HG03097 (cell line): ENCODE data around the gene ROR2.

Source experiments
- ATAC-seq: cut with Tn5 transposase; IDR thresholded peaks from one replicate; pipeline ENCODE4 v1.9.1; 2021; ENCODE audit not compliant: unreplicated experiment, low FRiP score

Gene ROR2

GRCh38 chr9:91884153-91884552, 65.9 kb downstream of the ROR2 start:
- no peak for ATAC-seq

GRCh38 chr9:91883503-91883902, 66.5 kb downstream of the ROR2 start:
- no peak for ATAC-seq

DNA sequence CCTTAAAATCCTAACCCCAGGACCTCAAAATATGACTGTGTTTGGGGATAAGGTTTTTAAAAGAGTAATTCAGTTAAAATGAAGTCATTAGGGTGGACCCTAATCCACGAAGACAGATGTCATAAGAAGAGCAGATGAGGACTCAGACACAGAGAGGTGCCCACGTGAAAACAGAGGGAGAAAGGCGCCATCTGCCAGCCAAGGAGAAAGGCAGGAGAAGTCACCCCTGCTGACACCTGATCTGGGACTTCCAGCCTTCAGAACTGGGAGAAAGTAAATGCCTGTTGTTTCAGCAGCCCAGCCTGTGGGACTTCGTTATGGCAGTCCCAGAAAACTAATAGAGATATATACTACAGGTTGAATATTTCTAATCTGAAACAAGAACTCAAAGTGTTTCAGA, 67.4 kb downstream of the ROR2 start:
- ATAC-seq, result no peak

DNA sequence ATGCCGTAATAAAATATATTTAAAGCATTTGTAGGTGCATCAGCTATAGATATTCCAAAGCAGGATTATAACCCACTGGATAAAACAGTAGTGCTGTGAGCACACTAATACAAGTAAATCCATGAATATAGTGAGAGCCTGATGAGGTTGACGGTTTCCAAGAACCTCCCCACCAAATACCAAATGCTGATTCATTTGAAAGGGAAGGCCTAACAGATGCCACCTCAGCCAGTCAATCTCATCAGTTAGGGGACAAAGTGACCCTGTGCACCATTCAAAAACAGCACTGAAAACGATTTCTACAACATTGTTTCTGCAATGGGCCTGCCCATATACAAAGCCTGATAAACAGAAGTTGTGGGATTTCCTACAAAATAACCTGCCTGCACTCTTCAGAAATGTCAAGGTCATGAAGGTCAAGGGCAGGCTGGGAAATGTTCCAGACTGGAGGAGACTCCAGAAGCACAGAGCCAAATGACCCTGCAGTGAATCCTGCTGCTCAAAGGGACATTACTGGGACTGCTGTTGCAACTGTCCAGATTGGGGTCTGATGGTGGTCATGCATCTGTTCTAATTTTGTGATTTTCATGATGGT, 69.6 kb downstream of the ROR2 start:
- no peak for ATAC-seq

- ATAC-seq, result no peak
Measured at GRCh38 chr9:91879231-91879630, 70.8 kb downstream of the ROR2 start.

DNA sequence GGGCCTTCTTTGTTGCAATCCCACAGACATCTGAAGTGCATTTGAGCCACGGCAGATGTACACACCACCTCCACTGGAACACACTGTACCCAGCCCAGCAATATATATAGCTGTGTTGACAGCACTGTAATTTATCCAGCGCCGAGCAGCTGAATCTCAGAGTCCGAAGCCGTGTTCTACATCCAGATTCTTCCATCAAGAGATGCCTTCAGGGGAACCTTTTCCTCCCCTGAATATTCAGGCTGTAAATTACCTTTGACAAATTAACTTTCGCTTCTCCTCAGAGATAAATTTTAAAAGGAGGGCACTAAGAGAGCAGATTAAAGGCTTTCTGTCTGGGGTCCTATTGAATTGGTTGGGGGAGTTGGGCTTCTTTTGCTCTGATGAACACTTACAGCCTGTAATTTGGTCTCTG, 76.4 kb downstream of the ROR2 start:
- ATAC-seq, result no peak

DNA sequence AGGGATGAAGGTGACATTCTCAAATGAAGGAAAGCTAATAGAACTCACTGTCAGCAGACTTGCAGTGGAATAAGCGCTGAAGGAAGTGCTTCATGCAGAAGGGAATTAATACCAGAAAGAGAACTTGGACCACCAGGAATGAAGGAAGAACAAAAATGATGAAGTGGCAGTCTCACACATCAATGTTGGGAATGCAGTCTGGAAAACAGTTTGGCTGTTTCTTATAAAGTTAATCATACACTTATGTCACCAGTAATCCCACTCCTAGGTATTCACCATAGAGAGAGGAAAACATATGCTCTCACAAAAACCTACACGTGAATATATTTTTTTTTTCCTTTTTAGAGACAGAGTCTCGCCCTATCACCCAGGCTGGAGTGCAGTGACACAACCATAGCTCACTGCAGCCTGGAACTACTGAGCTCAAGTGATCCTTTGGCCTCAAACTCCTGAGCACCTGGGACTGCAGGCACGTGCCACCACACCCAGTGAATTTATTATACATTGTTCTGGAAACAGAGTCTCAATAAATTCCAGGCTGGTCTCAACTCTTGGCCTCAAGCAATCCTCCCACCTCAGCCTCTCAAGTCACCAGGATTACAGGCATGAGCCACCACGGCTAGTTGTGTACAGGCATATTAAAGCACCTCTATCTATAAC, 81.2 kb downstream of the ROR2 start:
- no peak for ATAC-seq

DNA sequence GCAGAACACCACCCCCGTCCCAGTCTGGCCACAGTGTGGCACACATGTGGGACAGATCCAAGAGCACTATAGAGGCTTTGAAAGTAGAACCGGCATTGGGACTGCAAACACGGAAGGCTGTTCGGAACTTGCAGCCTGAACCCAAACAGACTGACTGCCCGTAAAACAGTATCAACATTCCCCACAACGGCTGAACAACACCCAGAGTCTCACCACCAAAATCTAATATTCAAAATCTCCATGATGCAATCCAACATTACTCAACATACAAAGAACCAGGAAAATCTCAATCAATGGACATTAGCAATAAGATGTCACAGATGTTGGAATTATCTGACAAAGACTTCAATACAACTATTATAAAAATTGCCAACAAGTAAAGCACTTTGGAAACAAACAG, 82.3 kb downstream of the ROR2 start:
- ATAC-seq, result no peak

DNA sequence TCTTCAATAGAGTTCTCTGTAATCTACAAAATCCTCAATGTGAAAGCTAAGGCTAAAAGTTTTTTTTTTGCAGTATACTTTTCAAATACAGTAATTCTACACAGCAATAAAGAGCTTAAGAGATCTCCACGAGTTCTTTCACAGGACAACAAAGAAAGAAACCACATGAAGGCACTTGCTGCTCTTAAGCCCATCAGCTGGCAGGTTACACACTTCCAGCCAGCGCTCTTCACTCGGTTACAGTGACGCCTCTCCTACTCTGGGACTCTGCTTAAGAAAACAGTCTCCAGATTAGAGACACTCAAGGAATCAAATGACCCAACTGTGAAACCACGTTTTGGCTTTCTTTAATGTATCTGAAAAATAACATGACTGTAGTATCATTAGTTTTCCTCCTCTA, 85.0 kb downstream of the ROR2 start:
- ATAC-seq, result no peak

- ATAC-seq, result no peak
Measured at GRCh38 chr9:91864380-91864779, 85.6 kb downstream of the ROR2 start.

DNA sequence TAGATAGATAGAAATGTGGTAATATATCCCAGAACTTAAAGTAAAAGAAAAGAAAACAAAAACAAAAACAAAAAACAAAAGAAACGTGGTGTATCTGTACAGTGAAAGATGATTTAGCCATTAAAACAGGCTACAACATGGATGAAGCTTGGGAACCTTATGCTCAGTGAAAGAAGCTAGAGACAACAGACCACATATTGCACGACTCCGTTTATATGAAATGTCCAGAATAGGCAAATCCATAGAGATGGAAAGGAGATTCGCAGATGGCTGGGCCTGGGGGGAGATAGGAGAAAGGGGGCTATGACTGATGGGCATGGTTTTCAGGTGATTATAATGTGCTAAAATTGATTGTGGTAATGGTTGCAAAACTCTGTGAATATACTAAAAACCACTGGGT, 86.6 kb downstream of the ROR2 start:
- no peak for ATAC-seq

DNA sequence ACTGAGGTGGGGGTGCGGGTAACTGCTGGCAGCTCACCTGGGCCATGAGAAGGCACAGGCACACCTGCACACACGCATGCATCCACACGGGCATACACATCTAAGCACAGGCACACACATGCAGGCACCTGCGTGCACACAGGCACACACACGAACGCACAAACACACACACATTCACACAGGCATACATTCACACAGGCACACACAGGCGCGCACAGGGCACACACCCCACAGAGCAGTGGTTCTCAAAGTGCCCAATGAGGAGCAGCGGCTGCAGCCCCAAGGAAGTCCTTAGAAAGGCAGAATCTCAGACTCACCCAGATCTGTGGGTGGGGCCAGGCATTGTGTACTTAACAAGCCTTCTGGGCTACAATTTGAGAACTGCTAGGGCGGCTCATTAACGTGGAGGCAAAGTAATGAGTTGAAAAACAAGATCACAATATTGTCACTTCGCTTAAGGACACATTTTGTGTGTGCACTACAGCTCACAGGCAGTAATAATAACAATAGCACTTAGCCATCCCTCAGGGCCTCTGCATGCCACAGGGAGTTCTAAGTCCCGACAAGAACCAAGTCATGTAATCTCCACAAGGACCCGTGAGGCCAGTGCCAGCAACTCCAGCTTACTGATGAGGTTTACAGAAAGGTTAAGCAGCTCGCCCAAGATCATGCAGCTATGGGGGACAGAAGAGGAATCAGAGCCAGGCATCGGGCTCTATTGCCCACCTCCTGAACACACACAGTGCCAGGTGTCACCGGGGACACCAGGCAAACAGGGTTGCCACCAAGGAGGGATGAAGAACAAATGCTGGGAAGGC, 91.6 kb downstream of the ROR2 start:
- ATAC-seq, result no peak

- ATAC-seq, result no peak
Measured at GRCh38 chr9:91857291-91858212, 92.5 kb downstream of the ROR2 start.

- no peak for ATAC-seq
Measured at GRCh38 chr9:91856419-91856818, 93.6 kb downstream of the ROR2 start.

GRCh38 chr9:91855196-91855595, 94.8 kb downstream of the ROR2 start:
- ATAC-seq, result no peak

DNA sequence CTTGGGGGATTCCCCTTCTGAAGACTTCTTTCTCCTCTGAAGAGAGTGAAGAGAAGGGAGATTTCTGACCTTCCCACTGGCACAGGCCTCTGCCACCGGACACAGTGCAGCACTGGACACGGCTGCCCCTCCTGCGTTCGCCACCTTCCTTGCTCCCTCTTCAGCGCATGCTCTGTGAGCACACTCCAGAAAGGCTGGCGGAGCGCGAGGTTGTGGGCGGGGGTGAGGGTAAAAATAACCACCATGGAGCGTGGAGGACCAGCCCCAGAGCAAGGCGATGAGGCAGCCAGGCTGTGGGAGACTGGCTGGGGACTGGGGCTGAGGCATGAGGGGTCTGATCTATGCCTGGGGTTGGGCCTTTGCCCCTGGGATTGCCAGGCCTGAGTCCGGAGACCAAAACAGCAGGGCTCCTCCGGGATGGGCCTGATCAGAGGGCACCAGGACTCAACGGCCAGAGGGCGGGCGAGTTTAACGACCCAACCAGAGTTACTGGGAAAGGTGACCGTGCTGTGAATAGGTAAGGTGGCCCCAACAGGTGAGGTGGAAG, 97.2 kb downstream of the ROR2 start:
- no peak for ATAC-seq

GRCh38 chr9:91849694-91850093, 100.3 kb downstream of the ROR2 start:
- no peak for ATAC-seq

DNA sequence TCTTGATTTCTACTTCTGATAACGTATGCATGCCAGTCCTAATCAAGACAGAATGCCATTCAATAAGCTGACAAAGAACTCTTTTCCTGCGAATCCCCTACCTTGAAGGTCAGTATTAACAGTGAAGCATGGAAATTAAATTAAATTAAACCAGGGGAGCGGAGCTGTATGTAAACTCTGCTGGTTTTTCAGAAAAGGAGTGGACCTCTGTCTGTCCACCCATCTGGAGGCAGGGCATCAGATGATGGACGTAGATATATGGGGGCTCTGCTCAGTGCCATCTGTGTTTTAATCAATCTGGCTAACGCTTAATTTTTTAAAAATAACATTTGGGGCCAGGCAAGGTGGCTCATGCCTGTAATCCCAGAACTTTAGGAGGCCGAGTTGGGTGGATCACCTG, 101.9 kb downstream of the ROR2 start:
- no peak for ATAC-seq

DNA sequence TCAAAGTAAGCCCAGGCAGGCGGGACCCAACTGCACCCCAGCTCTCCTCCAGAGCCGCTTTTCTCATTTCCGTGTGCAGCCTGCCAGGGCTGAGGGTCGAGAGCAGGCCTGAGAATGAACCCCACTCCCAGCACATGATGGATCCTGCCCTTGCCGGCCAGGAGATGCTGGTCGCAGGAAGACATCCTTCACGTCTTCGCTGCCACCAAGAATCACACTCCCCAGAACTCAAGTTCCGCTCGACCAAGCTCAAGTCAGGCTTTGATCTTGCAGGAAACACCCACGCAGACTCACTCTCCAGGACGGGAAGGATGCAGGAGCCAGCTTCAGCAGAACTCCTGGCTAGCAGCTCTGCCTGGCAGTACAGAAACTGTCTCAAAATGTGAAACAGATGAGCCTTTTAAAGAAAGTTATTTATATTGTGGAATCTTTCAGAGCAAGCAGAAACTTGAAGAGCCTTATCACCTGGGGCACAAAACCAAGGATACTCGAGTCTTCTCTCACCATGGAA, 102.4 kb downstream of the ROR2 start:
- ATAC-seq, result no peak

DNA sequence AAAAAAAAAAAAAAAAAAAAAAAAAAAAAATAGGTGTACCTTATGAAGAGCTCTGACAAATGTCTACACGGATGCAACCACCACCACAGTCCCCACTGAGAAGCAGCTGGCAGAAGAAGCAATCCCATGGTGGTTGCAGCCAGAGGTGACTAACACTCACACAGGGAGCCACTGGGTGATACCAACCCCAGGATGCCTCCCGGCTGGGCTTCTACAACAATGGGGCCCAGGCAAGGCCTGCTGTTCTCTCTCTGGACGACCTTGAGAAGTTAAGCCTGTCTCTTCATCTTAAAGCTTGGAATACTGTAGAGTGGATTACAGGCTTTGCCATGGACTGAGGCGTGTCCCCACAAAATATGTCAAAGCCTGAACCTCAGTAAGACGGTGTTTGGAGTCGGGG, 104.1 kb downstream of the ROR2 start:
- no peak for ATAC-seq
